ENCODE results near the gene ARID4A.

GRCh38 chr14:58296726-58297125, 1.6 kb upstream of the ARID4A start:
- TF ChIP-seq HMG20A (CRISPR knock-in tag; conservative IDR thresholded peaks at IDR 0.05) (no peak), POLR2A (conservative IDR thresholded peaks at IDR 0.05) (no peak), RBM15 (IDR thresholded peaks at IDR 0.05; ENCODE audit: insufficient read depth, low read length) (no peak)
